Testis (tissue), 2 donors: ENCODE results near the gene PDXDC1.
"Not testable (repeated sequence)": the region's sequence is repeated elsewhere in the genome, so short reads cannot be mapped to it uniquely, and the experiment has no call there.

Experiments used
- CTCF ChIP-seq, 3 experiments: fragments of 450-650 bp in 2 of 3; fragments of 200-600 bp in 1 of 3; sonication (generic) in 1 of 3; IDR thresholded peaks; one replicate each; pipeline ENCODE4 v1.5.1; 2016 to 2019; ENCODE audit warnings: antibody characterized with exemption in 3 of 3, mild to moderate bottlenecking in 2 of 3, moderate library complexity in 1 of 3
- POLR2A ChIP-seq: fragments of 450-650 bp; IDR thresholded peaks from one replicate; pipeline ENCODE4 v1.6.1; 2017; ENCODE audit warnings: antibody characterized with exemption, mild to moderate bottlenecking, moderate library complexity

- not testable (repeated sequence) for TF ChIP-seq CTCF (IDR thresholded peaks at IDR 0.05); POLR2A
Measured at GRCh38 chr16:15154650-15155562, 180.1 kb downstream of the PDXDC1 start.
